ENCODE data around the gene HDAC8. TPM values are rescaled to one million over a fixed set of nuclear protein-coding genes. Genes with fewer than 3 reads are reported as not detected.

Gene HDAC8
- total and polyA plus RNA-seq, 8 donors: 13.0 to 61.1 (median 32.9) TPM

GRCh38 chrX:72381439-72382201, 191.0 kb downstream of the HDAC8 start:
- Histone ChIP-seq H3K27ac (peak overlapping the region in 2 of 5 donors; percentile 5 to 39), H3K36me3 (no peaks in the 10 kb centered on the region), H3K27me3 (no peaks in the 10 kb centered on the region), H3K4me1 (peaks cover 0 to 18% (median 9%) of the 10 kb centered on the region in 4 donors), H3K4me3 (no peak overlapping the region), H3K9me3 (no peaks in the 10 kb centered on the region)
- WGBS, 5 donors: 25 to 53% (median 34%) methylated on average over 1 to 2 of the region's 2 CpGs
- peak in 1 of 2 donors; percentile 27 for DNase-seq
- TF ChIP-seq EP300 (IDR thresholded peaks at IDR 0.05): no peak
- intact Hi-C loops (cut with DNase I; ENCODE audit: low total_unique reads): no loop called here

DNA sequence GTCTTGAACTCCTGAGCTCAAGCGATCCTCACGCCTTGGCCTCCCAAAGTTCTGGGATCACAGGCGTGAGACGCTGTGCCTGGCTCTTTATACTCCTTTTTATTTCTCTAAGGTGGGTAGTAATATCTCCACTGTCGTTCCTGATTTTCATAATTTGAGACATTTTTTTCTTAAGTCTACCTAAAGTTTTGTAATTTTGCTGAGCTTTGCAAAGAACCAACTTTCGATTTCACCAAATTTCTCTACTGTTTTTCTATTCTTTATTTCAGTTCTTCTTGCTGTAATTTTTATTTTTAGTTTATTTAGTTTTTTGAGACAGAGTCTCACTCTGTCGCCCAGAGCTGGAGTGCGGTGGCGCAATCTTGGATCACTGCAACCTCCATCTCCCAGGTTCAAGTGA, 196.5 kb downstream of the HDAC8 start:
- H3K36me3 ChIP-seq: no peaks in the 10 kb centered on the region
- no peaks in the 10 kb centered on the region for H3K9me3 ChIP-seq
- no peaks in the 10 kb centered on the region for H3K27me3 ChIP-seq
- no peak overlapping the region for H3K4me3 ChIP-seq
- TF ChIP-seq EP300 (IDR thresholded peaks at IDR 0.05): no peak
- WGBS, 5 donors: 85 to 99% (median 93%) methylated on average over 9 of the region's 9 CpGs
- no peak for DNase-seq
- intact Hi-C loops (cut with DNase I; ENCODE audit: low total_unique reads): no loop called here
- peaks cover 0 to 1% (median 0%) of the 10 kb centered on the region in 4 donors for H3K4me1 ChIP-seq
- no peak overlapping the region for H3K27ac ChIP-seq

DNA sequence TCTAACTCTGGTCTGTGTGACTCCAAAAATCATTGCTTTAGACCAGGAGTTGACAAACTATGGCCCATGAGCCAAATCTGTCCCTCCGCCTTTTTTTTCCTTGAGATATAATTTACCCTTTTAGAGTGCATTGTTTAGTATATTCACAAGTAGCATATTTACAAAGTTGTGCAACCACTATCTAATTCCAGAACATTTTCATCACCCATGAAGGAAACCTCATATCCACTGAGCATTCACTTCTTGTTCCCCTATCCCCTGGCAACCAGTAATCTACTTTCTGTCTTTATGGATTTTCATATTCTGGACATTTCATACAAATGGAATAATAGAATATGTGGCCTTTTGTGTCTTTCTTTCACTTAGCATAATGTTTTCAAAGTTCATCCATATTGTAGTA, 199.5 kb downstream of the HDAC8 start:
- H3K4me1 ChIP-seq: no peaks in the 10 kb centered on the region
- 88 to 96% (median 92%) methylated on average over 1 of the region's 1 CpG for WGBS, 5 donors
- H3K27me3 ChIP-seq: no peaks in the 10 kb centered on the region
- no peak for DNase-seq
- H3K27ac ChIP-seq: no peak overlapping the region
- no peaks in the 10 kb centered on the region for H3K36me3 ChIP-seq
- no peaks in the 10 kb centered on the region for H3K9me3 ChIP-seq
- intact Hi-C loops (cut with DNase I; ENCODE audit: low total_unique reads): no loop called here
- H3K4me3 ChIP-seq: no peak overlapping the region
- TF ChIP-seq POLR2A (IDR thresholded peaks at IDR 0.05) (no peak), EP300 (IDR thresholded peaks at IDR 0.05) (no peak), CTCF (IDR thresholded peaks at IDR 0.05) (no peak), POLR2AphosphoS5 (IDR thresholded peaks at IDR 0.05) (no peak)

GRCh38 chrX:72372735-72373134, 199.9 kb downstream of the HDAC8 start:
- Histone ChIP-seq H3K4me1 (no peaks in the 10 kb centered on the region), H3K27me3 (no peaks in the 10 kb centered on the region), H3K9me3 (no peaks in the 10 kb centered on the region), H3K4me3 (no peak overlapping the region), H3K36me3 (no peaks in the 10 kb centered on the region), H3K27ac (no peak overlapping the region)
- DNase-seq: no peak
- intact Hi-C loops (cut with DNase I; ENCODE audit: low total_unique reads): no loop called here
- WGBS, 5 donors: 79 to 97% (median 92%) methylated on average over 2 of the region's 2 CpGs
- TF ChIP-seq POLR2AphosphoS5 (IDR thresholded peaks at IDR 0.05) (no peak), CTCF (IDR thresholded peaks at IDR 0.05) (no peak), POLR2A (IDR thresholded peaks at IDR 0.05) (no peak), EP300 (IDR thresholded peaks at IDR 0.05) (no peak)

DNA sequence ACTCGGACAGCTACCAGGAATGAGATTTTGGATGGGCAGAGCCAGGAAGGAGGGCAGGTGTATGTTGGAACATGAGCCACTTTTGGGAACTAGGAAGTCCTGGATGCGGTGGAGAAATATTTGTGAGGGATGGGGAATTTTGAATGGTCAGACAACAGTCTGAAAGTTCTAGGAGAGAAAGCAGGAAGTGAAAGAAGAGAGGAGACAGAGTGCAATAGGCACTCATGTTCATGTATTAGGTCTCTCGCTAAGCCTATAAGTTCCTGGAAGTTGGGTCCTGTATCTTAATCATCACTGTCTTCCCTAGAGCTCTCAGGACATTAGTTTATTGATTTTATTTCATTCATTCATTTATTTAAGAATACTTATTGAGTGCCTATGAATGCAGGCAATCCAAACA, 201.2 kb downstream of the HDAC8 start:
- no peaks in the 10 kb centered on the region for H3K9me3 ChIP-seq

GRCh38 chrX:72368796-72369195, 203.8 kb downstream of the HDAC8 start:
- H3K27ac ChIP-seq: no peak overlapping the region
- H3K27me3 ChIP-seq: no peaks in the 10 kb centered on the region
- TF ChIP-seq POLR2A (IDR thresholded peaks at IDR 0.05): no peak
- no peak for TF ChIP-seq POLR2AphosphoS5 (IDR thresholded peaks at IDR 0.05)
- TF ChIP-seq CTCF (IDR thresholded peaks at IDR 0.05): no peak
- no peak for TF ChIP-seq EP300 (IDR thresholded peaks at IDR 0.05)
- intact Hi-C loops (cut with DNase I; ENCODE audit: low total_unique reads): no loop called here
- no peaks in the 10 kb centered on the region for H3K9me3 ChIP-seq
- H3K4me1 ChIP-seq: no peaks in the 10 kb centered on the region
- WGBS, 5 donors: 60 to 79% (median 72%) methylated on average over 7 to 8 of the region's 8 CpGs
- DNase-seq: no peak
- no peaks in the 10 kb centered on the region for H3K36me3 ChIP-seq
- no peak overlapping the region for H3K4me3 ChIP-seq

More for the DNA sequence above, 201.2 kb downstream of the HDAC8 start:
- intact Hi-C loops (cut with DNase I; ENCODE audit: low total_unique reads): no loop called here
- TF ChIP-seq POLR2AphosphoS5 (IDR thresholded peaks at IDR 0.05): no peak
- Histone ChIP-seq H3K4me1 (no peaks in the 10 kb centered on the region), H3K27me3 (no peaks in the 10 kb centered on the region), H3K27ac (no peak overlapping the region), H3K4me3 (no peak overlapping the region), H3K36me3 (no peaks in the 10 kb centered on the region)
- no peak for DNase-seq
- 52 to 88% (median 70%) methylated on average over 3 of the region's 3 CpGs for WGBS, 5 donors

Measured in stomach (tissue), 9 donors.